H1 (cell line): ENCODE results near the gene ADSS2. TPM values are rescaled to one million over a fixed set of nuclear protein-coding genes. Genes with fewer than 3 reads are reported as not detected.

Experiments used
- CTCF ChIA-PET: fragments of 300-600 bp; sonication (Branson Sonifier 250); formaldehyde crosslinking; loops from one replicate; lab custom pipeline; 2021; ENCODE audit not compliant: partially characterized antibody; lab: Charles Lee
- POLR2A ChIA-PET: fragments of 300-600 bp; sonication (Branson Sonifier 250); formaldehyde crosslinking; loops from one replicate; lab custom pipeline; 2021; ENCODE audit warnings: inconsistent platforms; ENCODE audit not compliant: partially characterized antibody; lab: Charles Lee
- DNase-seq, 2 experiments: peaks; one replicate each; pipeline versions ENCODE4 v3.0.0 to v3.0.0-alpha.2; 2010 to 2022; ENCODE audit warnings: low spot score in 2 of 2, low read depth in 1 of 2, mixed read lengths in 1 of 2
- FAIRE-seq: peaks from 2 replicates; lab custom pipeline; 2011; peaks lifted over from hg19 to GRCh38; lab: Jason Lieb, UNC
- H2AFZ ChIP-seq: 2 replicates; pipeline ENCODE4 v1.8.1; 2012; ENCODE audit warnings: low read length, inconsistent platforms
- H2AK5ac ChIP-seq: 2 replicates; pipeline ENCODE4 v1.6.1; 2013; ENCODE audit warnings: low read depth, low read length
- H2BK120ac ChIP-seq: replicated peaks from 2 replicates; pipeline ENCODE3; 2013; ENCODE audit warnings: low read depth, low read length, inconsistent platforms
- H2BK12ac ChIP-seq: 2 replicates; pipeline ENCODE4 v1.6.1; 2013; ENCODE audit warnings: low read depth, low read length
- H2BK15ac ChIP-seq: 2 replicates; pipeline ENCODE4 v1.6.1; 2013; ENCODE audit warnings: low read length
- H2BK20ac ChIP-seq: 2 replicates; pipeline ENCODE4 v1.6.1; 2013; ENCODE audit warnings: low read length
- H2BK5ac ChIP-seq: 2 replicates; pipeline ENCODE4 v1.6.1; 2013; ENCODE audit warnings: low read depth, low read length
- H3K14ac ChIP-seq: 2 replicates; pipeline ENCODE4 v1.6.1; 2013; ENCODE audit warnings: inconsistent platforms; ENCODE audit not compliant: insufficient read length
- H3K18ac ChIP-seq: 2 replicates; pipeline ENCODE4 v1.6.1; 2013; ENCODE audit warnings: low read length; ENCODE audit errors: extremely low read depth
- H3K23ac ChIP-seq: 2 replicates; pipeline ENCODE4 v1.6.1; 2013; ENCODE audit warnings: inconsistent platforms; ENCODE audit not compliant: insufficient read length
- H3K23me2 ChIP-seq: 2 replicates; pipeline ENCODE4 v1.6.1; 2013; ENCODE audit warnings: low read depth, low read length
- H3K27ac ChIP-seq: 2 replicates; pipeline ENCODE4 v1.6.1; 2011; ENCODE audit warnings: low read depth, low read length, inconsistent platforms
- H3K27me3 ChIP-seq, 4 experiments: replicated peaks in 1 of 4; 1 replicate in 1 of 4; 2 replicates in 3 of 4; pipeline versions ENCODE4 v1.6.1 to v1.8.1; 2011 to 2013; ENCODE audit warnings: low read length in 3 of 4, mild to moderate bottlenecking in 3 of 4, inconsistent platforms in 2 of 4, mixed read lengths in 2 of 4, moderate library complexity in 1 of 4; ENCODE audit not compliant: control insufficient read depth in 3 of 4, insufficient read depth in 3 of 4; ENCODE audit errors: extremely low read depth in 1 of 4
- H3K36me3 ChIP-seq, 4 experiments: 2 replicates each; pipeline versions ENCODE4 v1.6.1 to v1.8.1; 2011 to 2013; ENCODE audit warnings: mild to moderate bottlenecking in 4 of 4, low read length in 3 of 4, moderate library complexity in 2 of 4, control low read depth in 1 of 4, inconsistent platforms in 1 of 4; ENCODE audit not compliant: insufficient read depth in 4 of 4, control insufficient read depth in 2 of 4
- H3K4ac ChIP-seq: replicated peaks from 2 replicates; pipeline ENCODE3; 2013; ENCODE audit warnings: low read length, low read depth, mixed read lengths, inconsistent platforms; ENCODE audit not compliant: insufficient read length
- H3K4me1 ChIP-seq, 4 experiments: replicated peaks in 1 of 4; 1 replicate in 1 of 4; 2 replicates in 3 of 4; pipeline versions ENCODE4 v1.6.1 to v1.8.1; 2011 to 2013; ENCODE audit warnings: low read length in 3 of 4, inconsistent platforms in 2 of 4, mixed read lengths in 1 of 4; ENCODE audit not compliant: insufficient read depth in 4 of 4, control insufficient read depth in 3 of 4
- H3K4me2 ChIP-seq, 2 experiments: 2 replicates each; pipeline versions ENCODE4 v1.6.1 to v1.8.1; 2011 to 2013; ENCODE audit warnings: low read depth in 2 of 2, low read length in 2 of 2, control low read depth in 1 of 2, inconsistent platforms in 1 of 2, mild to moderate bottlenecking in 1 of 2; ENCODE audit not compliant: insufficient read depth in 1 of 2
- H3K4me3 ChIP-seq, 4 experiments: fragments of 200-600, 300-600 bp in 1 of 4; sonication (generic), shearing (Covaris generic), sonication (Bioruptor Twin) in 1 of 4; 2 replicates each; pipeline versions ENCODE4 v1.5.1 to v1.8.1; 2011 to 2016; ENCODE audit warnings: low read length in 4 of 4, low read depth in 3 of 4, control low read depth in 2 of 4, inconsistent platforms in 2 of 4, mild to moderate bottlenecking in 2 of 4, mixed read lengths in 1 of 4, moderate library complexity in 1 of 4; ENCODE audit not compliant: insufficient read depth in 2 of 4; ENCODE audit errors: extremely low read depth in 1 of 4
- H3K56ac ChIP-seq: replicated peaks from 2 replicates; pipeline ENCODE3; 2013; ENCODE audit warnings: low read depth, mild to moderate bottlenecking, mixed read lengths, low read length, inconsistent platforms; ENCODE audit not compliant: insufficient read length
- H3K79me1 ChIP-seq: 2 replicates; pipeline ENCODE4 v1.6.1; 2013; ENCODE audit warnings: low read depth, low read length, control low read depth
- H3K79me2 ChIP-seq, 2 experiments: 2 replicates each; pipeline versions ENCODE4 v1.6.1 to v1.8.1; 2012 to 2013; ENCODE audit warnings: low read length in 2 of 2, mild to moderate bottlenecking in 2 of 2, inconsistent platforms in 1 of 2; ENCODE audit not compliant: insufficient read depth in 2 of 2, control insufficient read depth in 1 of 2
- H3K9ac ChIP-seq, 4 experiments: replicated peaks in 1 of 4; 1 replicate in 1 of 4; 2 replicates in 3 of 4; pipeline versions ENCODE4 v1.6.1 to v1.8.1; 2011 to 2013; ENCODE audit warnings: low read depth in 3 of 4, low read length in 3 of 4, control low read depth in 2 of 4, mild to moderate bottlenecking in 2 of 4, moderate library complexity in 2 of 4, inconsistent platforms in 1 of 4; ENCODE audit errors: extremely low read depth in 1 of 4
- H3K9me3 ChIP-seq, 2 experiments: 2 replicates each; pipeline versions ENCODE4 v1.6.1 to v1.8.1; 2012 to 2013; ENCODE audit warnings: mild to moderate bottlenecking in 2 of 2, moderate library complexity in 2 of 2, control low read depth in 1 of 2, inconsistent platforms in 1 of 2, low read depth in 1 of 2, low read length in 1 of 2, mixed read lengths in 1 of 2; ENCODE audit not compliant: insufficient read depth in 2 of 2
- H4K20me1 ChIP-seq, 2 experiments: replicated peaks in 1 of 2; 2 replicates each; pipeline versions ENCODE3 to v1.8.1; 2011 to 2013; ENCODE audit warnings: inconsistent platforms in 2 of 2, low read length in 2 of 2, mild to moderate bottlenecking in 1 of 2; ENCODE audit not compliant: insufficient read depth in 2 of 2, control insufficient read depth in 1 of 2
- H4K5ac ChIP-seq: 2 replicates; pipeline ENCODE4 v1.6.1; 2013; ENCODE audit warnings: low read length, low read depth, mixed read lengths, inconsistent platforms; ENCODE audit not compliant: insufficient read length
- H4K8ac ChIP-seq: 2 replicates; pipeline ENCODE4 v1.8.0; 2013; ENCODE audit warnings: mild to moderate bottlenecking, moderate library complexity, low read length, inconsistent platforms; ENCODE audit not compliant: insufficient read depth; ENCODE audit errors: extremely low read depth
- H4K91ac ChIP-seq: replicated peaks from 2 replicates; pipeline ENCODE3; 2013; ENCODE audit warnings: low read length, mixed read lengths, inconsistent platforms; ENCODE audit not compliant: insufficient read length
- ASH2L ChIP-seq: fragments of 200-600, 300-600 bp; sonication (generic); IDR thresholded peaks from one replicate; pipeline ENCODE4 v1.7.1; 2017; ENCODE audit warnings: low read length
- BRCA1 ChIP-seq: IDR thresholded peaks from 2 replicates; pipeline ENCODE4 v1.6.1; 2012; ENCODE audit warnings: low read depth, low read length, improper control_type of control experiment
- CBX8 ChIP-seq: fragments of 300-800, 300-1000 bp; sonication (generic); IDR thresholded peaks from 2 replicates; pipeline ENCODE4 v1.7.1; 2016; ENCODE audit warnings: low read depth, low read length, borderline replicate concordance
- GABPA ChIP-seq: IDR thresholded peaks from 2 replicates; pipeline ENCODE4 v1.6.1; 2011; ENCODE audit warnings: mild to moderate bottlenecking, low read length, moderate library complexity, borderline replicate concordance; ENCODE audit not compliant: insufficient read depth
- GTF2F1 ChIP-seq: IDR thresholded peaks from 2 replicates; pipeline ENCODE4 v1.6.1; 2012; ENCODE audit warnings: low read depth, low read length, improper control_type of control experiment, borderline replicate concordance
- JUND ChIP-seq: IDR thresholded peaks from 2 replicates; pipeline ENCODE4 v1.6.1; 2011; ENCODE audit warnings: mild to moderate bottlenecking, improper control_type of control experiment, low read length
- KDM1A ChIP-seq: fragments of 200-600, 300-600 bp; sonication (generic); IDR thresholded peaks from 2 replicates; pipeline ENCODE4 v1.7.1; 2016; ENCODE audit warnings: mild to moderate bottlenecking, low read length, borderline replicate concordance
- PHF8 ChIP-seq: fragments of 200-600 bp; sonication (generic); conservative IDR thresholded peaks from 2 replicates; pipeline ENCODE4 v1.7.1; 2012; ENCODE audit warnings: low read depth, mild to moderate bottlenecking, inconsistent platforms, low read length, moderate library complexity
- POLR2A ChIP-seq, 2 experiments: IDR thresholded peaks; 1 replicate in 1 of 2; 2 replicates in 1 of 2; pipeline ENCODE4 v1.6.1; 2011; ENCODE audit warnings: low read depth in 2 of 2, low read length in 2 of 2, mild to moderate bottlenecking in 2 of 2; ENCODE audit errors: control extremely low read depth in 1 of 2
- POLR2AphosphoS5 ChIP-seq: IDR thresholded peaks from 2 replicates; pipeline ENCODE4 v1.6.1; 2011; ENCODE audit warnings: low read depth, low read length
- RFX5 ChIP-seq: IDR thresholded peaks from 2 replicates; pipeline ENCODE4 v1.6.1; 2011; ENCODE audit warnings: low read depth, low read length, improper control_type of control experiment, borderline replicate concordance
- SIX5 ChIP-seq: IDR thresholded peaks from 2 replicates; pipeline ENCODE4 v1.6.1; 2011; ENCODE audit warnings: mild to moderate bottlenecking, low read depth, low read length
- SP4 ChIP-seq: IDR thresholded peaks from 2 replicates; pipeline ENCODE4 v1.6.1; 2012; ENCODE audit warnings: low read length, inconsistent platforms
- SUZ12 ChIP-seq: fragments of 200-600 bp; sonication (generic); IDR thresholded peaks from 2 replicates; pipeline ENCODE4 v1.6.1; 2012; ENCODE audit warnings: mild to moderate bottlenecking, inconsistent platforms, low read length, moderate library complexity, mixed read lengths
- WGBS, 2 experiments: shearing (Covaris generic) in 1 of 2; methylation state at CpG; one replicate each; pipeline versions ENCODE4 v1.1.6 to v1.1.7; 2013 to 2015; ENCODE audit warnings: low lambda C conversion rate in 2 of 2, mixed read lengths in 2 of 2, inconsistent platforms in 1 of 2, low coverage in 1 of 2, missing lambda C conversion rate in 1 of 2; ENCODE audit not compliant: insufficient replicate concordance in 2 of 2, insufficient coverage in 1 of 2, insufficient read length in 1 of 2; ENCODE audit errors: extremely low coverage in 1 of 2, missing lambda C conversion rate in 1 of 2; 5-methylcytosine and 5-hydroxymethylcytosine counted together
- polyA plus RNA-seq, 7 experiments: library from polyadenylated mRNA; depleted of rRNA in 3 of 7; stranded (reverse) in 5 of 7; unstranded in 2 of 7; fragments of >200 nt in 5 of 7; fragments of 200-250 nt in 2 of 7; gene quantifications; 1 replicate in 5 of 7; 2 replicates in 1 of 7; 4 replicates in 1 of 7; pipeline versions ENCODE4 v1.2.1 to v1.2.3, GENCODE V29; 2011 to 2013; ENCODE audit warnings: missing spikeins in 2 of 7, mixed read lengths in 2 of 7
- total RNA-seq: library from RNA; stranded (reverse); fragmentation: NEBNext Ultra II Directional; extraction: Animal tissue kit (Norgen Biotek cat#: 25700); gene quantifications from 2 replicates; pipeline ENCODE4 v1.2.1, GENCODE V29; 2021
- TF ChIP-seq, protein P1 (sequence below): IDR thresholded peaks from 2 replicates; pipeline ENCODE4 v1.6.1; 2012; ENCODE audit warnings: inconsistent platforms

ADSS2 gene
- total and polyA plus RNA-seq, 2 of the 8 experiments (the other 6 are each of a cell fraction or from before 2014, with no cell fraction given) = 29.8 to 108 TPM

DNA sequence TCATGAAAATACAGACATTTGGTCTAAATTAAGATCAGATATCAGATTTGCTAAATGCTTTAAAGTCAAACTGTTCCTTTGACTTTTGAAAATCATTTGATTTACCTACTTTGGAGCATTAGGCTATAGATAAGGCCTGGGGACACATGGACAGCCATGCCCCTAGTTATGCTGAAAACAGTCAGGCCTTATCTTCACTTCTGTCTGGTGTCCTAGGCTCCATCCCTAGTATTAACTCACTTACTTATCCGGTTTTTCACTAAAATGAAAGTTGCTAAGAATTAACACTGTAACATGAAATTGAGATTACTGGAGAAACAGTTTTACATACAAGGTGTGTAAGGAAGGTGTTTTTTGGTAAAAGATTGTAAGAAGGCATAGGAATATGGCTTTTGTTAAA lies 4.9 kb upstream of the ADSS2 start:
- Histone ChIP-seq H2BK20ac (no peak overlapping the region), H3K79me1 (no peaks in the 10 kb centered on the region), H3K23me2 (peaks cover 5% of the 10 kb centered on the region; the same call in 1 of the 2 replicates), H3K36me3 (no peaks in the 10 kb centered on the region), H3K27ac (no peak overlapping the region), H3K56ac (no peak overlapping the region), H3K27me3 (no peaks in the 10 kb centered on the region), H2AK5ac (no peak overlapping the region), H3K4me1 (peaks cover 1 to 15% (median 12%) of the 10 kb centered on the region in 4 experiments; a peak in 6 of 7 replicates), H3K4me3 (no peak overlapping the region), H3K14ac (no peak overlapping the region), H2BK15ac (no peak overlapping the region), H3K9ac (no peak overlapping the region), H2BK120ac (no peak overlapping the region), H3K4me2 (no peak overlapping the region), H3K4ac (no peak overlapping the region), H2BK12ac (no peak overlapping the region), H3K9me3 (no peaks in the 10 kb centered on the region), H3K79me2 (no peaks in the 10 kb centered on the region), H2BK5ac (no peak overlapping the region), H4K5ac (no peak overlapping the region), H4K8ac (no peak overlapping the region), H3K23ac (no peak overlapping the region), H2AFZ (no peak overlapping the region), H4K91ac (no peak overlapping the region), H4K20me1 (no peaks in the 10 kb centered on the region), H3K18ac (no peak overlapping the region)
- POLR2A ChIA-PET = interaction anchor here (0.6 kb wide), 1 partner anchor 1980 kb away, joined by 3 read pairs; no protein-coding TSS in a partner anchor
- 86% methylated on average over 1 of the region's 1 CpG; no CpG with 5 or more reads in 1 of the 2 experiments for WGBS, 2 experiments
- CTCF ChIA-PET = interaction anchor here (0.7 kb wide), 1 partner anchor 76 kb away, joined by 3 read pairs; no protein-coding TSS in a partner anchor
- no peak for FAIRE-seq
- no peak for DNase-seq
- TF ChIP-seq POLR2AphosphoS5 (no peak), GTF2F1 (no peak), SUZ12 (no peak), PHF8 (no peak), CBX8 (no peak), ASH2L (no peak), BRCA1 (no peak), KDM1A (no peak), RFX5 (no peak), JUND (no peak), SIX5 (no peak), GABPA (no peak), POLR2A (IDR thresholded peaks at IDR 0.05; ENCODE audit: control extremely low read depth in 1 of 2, low read depth in 2 of 2, low read length in 2 of 2) (no peak), SP4 (no peak)
- TF ChIP-seq, protein P1, sequence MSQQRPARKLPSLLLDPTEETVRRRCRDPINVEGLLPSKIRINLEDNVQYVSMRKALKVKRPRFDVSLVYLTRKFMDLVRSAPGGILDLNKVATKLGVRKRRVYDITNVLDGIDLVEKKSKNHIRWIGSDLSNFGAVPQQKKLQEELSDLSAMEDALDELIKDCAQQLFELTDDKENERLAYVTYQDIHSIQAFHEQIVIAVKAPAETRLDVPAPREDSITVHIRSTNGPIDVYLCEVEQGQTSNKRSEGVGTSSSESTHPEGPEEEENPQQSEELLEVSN = no peak
